Measurements from ENCODE around the gene IL23R. TPM values are rescaled to one million over a fixed set of nuclear protein-coding genes. Genes with fewer than 3 reads are reported as not detected.
A peak's percentile ranks its signal among the peaks of the same experiment; 100 is the strongest.

The IL23R gene
- total RNA-seq, 1 experiment from 2014 or later: not detected

DNA sequence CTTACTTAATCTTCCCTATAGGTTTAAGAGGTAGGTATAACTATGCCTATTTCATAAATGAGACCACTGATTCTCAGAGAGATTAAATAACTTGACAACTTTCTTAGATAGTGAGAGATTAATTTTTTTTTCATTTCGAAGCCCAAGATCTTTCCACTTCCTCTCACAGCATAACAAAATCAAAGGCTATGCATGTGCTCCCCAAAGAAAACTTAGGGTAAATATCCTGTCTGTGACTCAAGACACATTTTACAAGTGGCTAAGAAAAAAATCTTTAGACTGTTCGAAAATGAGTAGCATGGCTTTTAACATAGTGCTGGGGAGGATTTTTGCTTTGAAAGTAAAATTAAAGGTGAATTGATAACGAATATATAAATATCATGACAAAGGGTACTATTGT lies 23.3 kb upstream of the IL23R start:
- Histone ChIP-seq H4K8ac (replicated peaks; ENCODE audit: insufficient read length, low read depth, low read length) (no peak overlapping the region), H3K9ac (ENCODE audit: extremely low read depth, insufficient read length, low read length) (no peak overlapping the region), H3K27me3 (ENCODE audit: insufficient read depth, low read length) (no peaks in the 10 kb centered on the region), H3K18ac (ENCODE audit: insufficient read length, low read depth, low read length) (no peak overlapping the region), H3K4me2 (ENCODE audit: insufficient read depth, insufficient read length, low read length) (no peak overlapping the region), H2BK5ac (ENCODE audit: insufficient read length, low read length) (no peak overlapping the region), H4K91ac (ENCODE audit: insufficient read length, low read depth, low read length) (no peak overlapping the region), H2BK12ac (ENCODE audit: insufficient read length, low read depth, low read length) (no peak overlapping the region), H3K27ac (ENCODE audit: insufficient read length, low read depth, low read length) (no peak overlapping the region), H2AFZ (ENCODE audit: low read length) (no peak overlapping the region), H2AK5ac (ENCODE audit: insufficient read length, low read length) (no peak overlapping the region), H3K14ac (ENCODE audit: insufficient read depth, low read length) (no peak overlapping the region), H3K4ac (ENCODE audit: low read depth, low read length) (no peak overlapping the region), H3K4me1 (ENCODE audit: insufficient read depth, low read length) (no peaks in the 10 kb centered on the region), H2BK120ac (ENCODE audit: low read depth, low read length, poor library complexity, severe bottlenecking) (no peak overlapping the region), H2BK15ac (ENCODE audit: low read depth, low read length) (no peak overlapping the region), H4K5ac (ENCODE audit: insufficient read length, low read depth, low read length) (no peak overlapping the region), H3K79me1 (ENCODE audit: insufficient read depth, low read depth, low read length, poor library complexity, severe bottlenecking) (no peaks in the 10 kb centered on the region), H3K23ac (ENCODE audit: insufficient read length, low read depth, low read length) (peak overlapping the region; percentile 83), H3K23me2 (ENCODE audit: insufficient read length, low read depth, low read length, poor library complexity, severe bottlenecking) (no peaks in the 10 kb centered on the region), H2BK20ac (ENCODE audit: low read depth, low read length, poor library complexity, severe bottlenecking) (no peak overlapping the region), H4K20me1 (ENCODE audit: control insufficient read depth, insufficient read depth, insufficient read length) (no peaks in the 10 kb centered on the region), H3K56ac (ENCODE audit: insufficient read length, low read depth, low read length) (no peak overlapping the region), H3K9me3 (ENCODE audit: control insufficient read depth, low read depth, low read length) (no peaks in the 10 kb centered on the region), H3T11ph (ENCODE audit: low read length) (no peak overlapping the region), H3K79me2 (ENCODE audit: insufficient read depth, low read length) (no peaks in the 10 kb centered on the region)
- no peak overlapping the region for H3K27ac Mint-ChIP-seq
- H3K9me3 Mint-ChIP-seq: no peaks in the 10 kb centered on the region
- TF ChIP-seq, protein P1, sequence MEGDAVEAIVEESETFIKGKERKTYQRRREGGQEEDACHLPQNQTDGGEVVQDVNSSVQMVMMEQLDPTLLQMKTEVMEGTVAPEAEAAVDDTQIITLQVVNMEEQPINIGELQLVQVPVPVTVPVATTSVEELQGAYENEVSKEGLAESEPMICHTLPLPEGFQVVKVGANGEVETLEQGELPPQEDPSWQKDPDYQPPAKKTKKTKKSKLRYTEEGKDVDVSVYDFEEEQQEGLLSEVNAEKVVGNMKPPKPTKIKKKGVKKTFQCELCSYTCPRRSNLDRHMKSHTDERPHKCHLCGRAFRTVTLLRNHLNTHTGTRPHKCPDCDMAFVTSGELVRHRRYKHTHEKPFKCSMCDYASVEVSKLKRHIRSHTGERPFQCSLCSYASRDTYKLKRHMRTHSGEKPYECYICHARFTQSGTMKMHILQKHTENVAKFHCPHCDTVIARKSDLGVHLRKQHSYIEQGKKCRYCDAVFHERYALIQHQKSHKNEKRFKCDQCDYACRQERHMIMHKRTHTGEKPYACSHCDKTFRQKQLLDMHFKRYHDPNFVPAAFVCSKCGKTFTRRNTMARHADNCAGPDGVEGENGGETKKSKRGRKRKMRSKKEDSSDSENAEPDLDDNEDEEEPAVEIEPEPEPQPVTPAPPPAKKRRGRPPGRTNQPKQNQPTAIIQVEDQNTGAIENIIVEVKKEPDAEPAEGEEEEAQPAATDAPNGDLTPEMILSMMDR (conservative IDR thresholded peaks at IDR 0.05): no peak
- H3K36me3 Mint-ChIP-seq (ENCODE audit: insufficient read depth in 1 of 3, low read depth in 3 of 3): no peaks in the 10 kb centered on the region
- no peaks in the 10 kb centered on the region; the same call in 1 of the 2 replicates for H3K27me3 Mint-ChIP-seq (ENCODE audit: low read depth)
- H3K4me3 Mint-ChIP-seq: no peak overlapping the region
- DNase-seq: no peak
- H3K4me1 Mint-ChIP-seq: peaks cover 0 to 3% of the 10 kb centered on the region in 2 experiments; a peak in 2 of 4 replicates
- 100% methylated on average over 2 of the region's 3 CpGs for WGBS (ENCODE audit: extremely low coverage, insufficient read length, low lambda C conversion rate)

All from H9 (cell line).